GM21619 (cell line): ENCODE results near the gene TRAF7.
"Not testable (repeated sequence)": the region's sequence is repeated elsewhere in the genome, so short reads cannot be mapped to it uniquely, and the experiment has no call there.

ENCODE experiments used
- ATAC-seq: cut with Tn5 transposase; IDR thresholded peaks from one replicate; pipeline ENCODE4 v1.9.1; 2021; ENCODE audit not compliant: unreplicated experiment

The TRAF7 gene

GRCh38 chr16:2198283-2198682, 42.7 kb downstream of the TRAF7 start:
- ATAC-seq = no peak

DNA sequence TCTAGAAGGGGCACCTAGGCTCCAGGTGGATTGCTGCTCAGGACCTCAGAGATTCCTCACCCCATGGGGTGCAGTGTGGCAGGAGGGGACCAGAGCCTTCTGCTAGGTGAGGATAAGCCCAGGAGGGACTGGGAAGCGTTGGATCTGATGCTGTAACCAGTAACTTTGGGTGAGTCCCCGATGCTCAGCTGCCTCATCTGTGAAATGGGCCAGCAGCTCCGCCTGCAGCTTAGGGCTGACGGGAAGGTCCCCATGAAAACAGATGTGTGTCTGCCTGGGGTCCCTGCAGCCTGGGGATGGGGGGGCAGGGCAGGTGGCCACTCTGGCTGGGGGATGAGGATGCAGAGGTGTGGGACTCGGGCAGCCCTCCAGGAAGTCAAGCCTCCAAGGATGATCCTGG, 43.5 kb downstream of the TRAF7 start:
- ATAC-seq = no peak

DNA sequence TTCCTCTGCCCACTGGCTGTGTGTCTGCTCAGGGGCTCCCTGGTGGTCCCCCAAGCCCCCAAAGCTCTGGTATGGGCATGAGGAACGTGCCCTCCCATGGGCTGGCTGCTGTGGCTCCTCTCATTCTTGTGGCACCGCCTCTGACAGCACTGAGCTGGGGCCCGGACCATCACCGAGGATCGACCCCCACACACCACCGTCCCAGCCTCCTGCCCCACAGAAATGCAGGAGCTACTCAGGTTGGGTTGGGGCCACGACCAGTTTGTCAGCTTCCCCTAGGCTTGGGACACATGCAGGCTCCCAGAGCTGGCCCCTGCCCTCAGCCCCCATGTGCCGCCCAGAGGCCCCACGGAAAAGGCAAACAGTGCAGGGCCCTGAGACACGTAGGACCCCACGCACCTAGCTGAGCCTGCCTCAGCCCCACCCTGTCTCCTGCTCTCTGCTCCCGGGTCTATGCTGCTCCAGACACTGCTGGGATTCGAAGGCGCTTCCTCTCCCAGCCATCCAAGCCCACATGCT, 44.1 kb downstream of the TRAF7 start:
- ATAC-seq = no peak

DNA sequence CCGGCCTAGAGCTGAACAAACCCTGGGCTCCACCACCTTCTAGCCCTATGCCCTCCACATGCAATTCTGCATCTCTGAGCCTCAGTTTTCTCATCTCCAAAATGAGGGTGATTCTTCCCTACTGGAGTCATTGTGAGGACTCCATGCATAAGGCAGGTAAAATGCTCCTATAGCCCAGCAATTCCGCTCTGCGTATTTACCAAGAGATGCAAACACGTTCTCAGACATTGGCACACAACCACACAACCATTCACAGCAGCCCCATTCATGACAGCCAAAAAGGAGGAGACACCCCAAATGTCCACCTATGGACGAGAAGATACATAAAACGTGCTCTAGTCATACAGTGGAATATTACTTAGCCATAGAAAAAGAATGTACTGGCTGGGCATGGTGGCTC, 44.7 kb downstream of the TRAF7 start:
- no peak for ATAC-seq

DNA sequence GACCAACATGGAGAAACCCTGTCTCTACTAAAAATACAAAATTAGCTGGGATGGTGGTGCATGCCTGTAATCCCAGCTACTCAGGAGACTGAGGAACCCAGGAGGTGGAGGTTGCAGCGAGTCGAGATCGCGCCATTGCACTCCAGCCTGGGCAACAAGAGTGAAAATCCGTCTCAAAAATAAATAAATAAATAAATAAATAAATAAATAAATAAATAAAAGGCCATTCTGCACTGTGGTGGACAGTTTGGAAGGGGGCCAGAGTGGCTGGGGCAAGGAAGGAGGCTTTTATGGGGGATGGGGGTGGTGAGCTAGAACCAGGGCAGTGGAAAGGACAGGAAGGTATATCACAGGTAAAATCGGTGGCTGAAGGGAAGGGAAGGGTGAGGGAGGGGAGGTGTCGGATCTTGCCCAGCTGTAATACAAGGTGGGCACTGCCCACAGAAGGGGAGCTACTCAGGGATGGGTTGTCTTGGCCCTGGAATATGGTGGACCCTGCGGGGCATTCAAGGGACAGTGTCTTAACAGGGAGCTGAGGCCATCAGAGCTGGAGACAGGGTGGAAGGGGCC, 47.6 kb downstream of the TRAF7 start:
- not testable (repeated sequence) for ATAC-seq

DNA sequence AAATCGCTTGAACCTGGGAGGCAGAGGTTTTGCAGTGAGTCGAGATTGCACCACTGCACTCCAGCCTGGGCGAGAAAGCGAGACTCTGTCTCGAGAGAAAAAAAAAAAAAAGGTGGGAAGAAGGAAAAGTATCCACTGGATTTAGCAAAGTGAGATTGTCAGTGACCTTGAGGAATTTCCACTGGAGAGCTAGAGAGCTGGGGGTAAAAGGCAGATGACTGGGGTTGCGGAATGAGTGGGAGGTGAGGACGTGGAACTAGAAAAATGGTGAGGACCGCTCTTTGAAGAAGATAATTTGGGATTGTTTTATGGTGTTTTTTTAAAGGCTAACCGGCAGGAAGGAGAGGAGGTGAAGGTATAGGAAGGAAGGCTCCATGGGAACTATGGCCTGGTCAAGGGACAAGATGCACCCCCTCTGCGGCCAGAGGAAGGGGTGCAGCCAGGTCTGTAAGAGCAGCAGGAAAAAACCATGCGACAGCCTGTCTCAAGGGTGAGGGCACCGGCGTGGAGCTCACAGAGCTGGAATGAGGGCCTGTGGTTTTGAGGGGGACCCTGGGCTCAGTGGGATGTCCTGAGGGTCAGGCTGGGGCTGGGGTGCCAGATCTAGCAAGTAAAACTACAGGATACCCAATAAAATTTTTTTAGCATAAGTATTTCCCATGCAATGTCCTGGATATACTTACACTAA, 49.0 kb downstream of the TRAF7 start:
- no peak for ATAC-seq

- ATAC-seq = peak; percentile 54
Measured at GRCh38 chr16:2205104-2205966, 49.8 kb downstream of the TRAF7 start, which contains the start of gene MLST8. Gene MLST8, plus strand, starts transcription at chr16:2205454. Its CDS starts 632 bp downstream, at chr16:2206086.

DNA sequence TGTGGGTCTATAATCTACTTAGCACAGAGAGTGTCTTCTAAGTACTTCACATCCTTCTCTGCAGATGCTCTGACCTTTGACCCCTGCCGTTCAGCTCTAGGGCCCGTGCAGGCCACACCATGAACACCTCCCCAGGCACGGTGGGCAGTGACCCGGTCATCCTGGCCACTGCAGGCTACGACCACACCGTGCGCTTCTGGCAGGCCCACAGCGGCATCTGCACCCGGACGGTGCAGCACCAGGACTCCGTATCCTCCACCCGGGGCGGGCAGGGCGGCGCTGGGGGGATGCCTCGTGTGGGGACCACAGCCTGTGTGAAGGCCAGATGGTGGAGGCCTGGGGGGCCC, 50.4 kb downstream of the TRAF7 start:
- peak; percentile 27 for ATAC-seq

DNA sequence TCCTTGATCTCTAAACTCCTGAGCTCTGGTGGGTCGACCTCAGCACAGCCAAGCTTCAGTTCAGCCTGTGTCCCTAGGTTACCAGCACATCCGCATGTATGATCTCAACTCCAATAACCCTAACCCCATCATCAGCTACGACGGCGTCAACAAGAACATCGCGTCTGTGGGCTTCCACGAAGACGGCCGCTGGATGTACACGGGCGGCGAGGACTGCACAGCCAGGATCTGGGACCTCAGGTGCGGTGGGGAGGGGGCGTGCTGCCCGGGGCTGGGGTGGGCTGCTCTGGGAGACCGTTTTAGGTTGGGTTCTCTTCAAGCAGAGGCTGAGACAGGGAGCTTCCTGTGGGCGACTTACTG, 50.8 kb downstream of the TRAF7 start:
- no peak for ATAC-seq

- ATAC-seq = no peak
Measured at GRCh38 chr16:2206780-2207433, 51.3 kb downstream of the TRAF7 start.

DNA sequence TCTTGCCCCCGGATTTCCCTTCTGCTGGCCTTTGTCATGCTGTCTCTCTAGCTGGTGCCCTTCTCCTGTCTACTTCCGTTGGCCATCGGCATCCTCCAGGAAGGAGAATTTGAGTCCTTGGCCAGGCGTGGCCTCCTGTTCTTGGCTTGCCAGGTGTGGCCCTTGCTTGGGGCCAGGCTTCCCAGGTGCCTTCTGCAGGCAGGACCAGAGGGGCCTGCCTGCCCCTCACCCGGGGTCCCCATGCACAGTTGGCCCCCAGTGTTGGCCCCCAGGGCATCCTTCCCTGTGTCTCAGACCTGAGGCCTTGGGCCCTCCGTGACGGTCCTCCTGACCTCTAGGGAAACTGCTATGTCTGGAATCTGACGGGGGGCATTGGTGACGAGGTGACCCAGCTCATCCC, 52.3 kb downstream of the TRAF7 start:
- no peak for ATAC-seq

GRCh38 chr16:2208308-2208707, 52.7 kb downstream of the TRAF7 start:
- no peak for ATAC-seq

DNA sequence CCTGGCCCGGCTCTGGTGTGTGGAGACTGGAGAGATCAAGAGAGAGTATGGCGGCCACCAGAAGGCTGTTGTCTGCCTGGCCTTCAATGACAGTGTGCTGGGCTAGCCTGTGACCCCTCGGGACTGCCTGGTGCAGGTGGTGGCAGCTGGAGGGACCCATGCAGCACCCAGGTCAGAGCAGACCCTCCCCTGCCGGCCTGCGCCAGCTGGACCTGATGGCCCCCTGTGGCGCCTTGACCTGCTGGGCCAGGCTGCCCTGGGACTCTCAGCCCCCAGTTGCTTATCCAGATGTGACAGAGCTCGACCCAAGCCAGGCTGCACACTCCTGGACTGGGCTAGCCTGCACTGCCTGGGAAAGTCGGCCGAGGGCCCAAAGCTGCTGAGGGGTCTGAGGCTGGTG, 53.2 kb downstream of the TRAF7 start:
- no peak for ATAC-seq

- no peak for ATAC-seq
Measured at GRCh38 chr16:2209258-2210008, 53.9 kb downstream of the TRAF7 start.

GRCh38 chr16:2210009-2210332, 54.4 kb downstream of the TRAF7 start:
- ATAC-seq = no peak

GRCh38 chr16:2210386-2211365, 55.1 kb downstream of the TRAF7 start, which contains the start of gene BRICD5:
Gene BRICD5, minus strand, starts transcription at chr16:2210863. Its CDS starts 30 bp downstream, at chr16:2210833.
- ATAC-seq = no peak

GRCh38 chr16:2211923-2212347, 56.4 kb downstream of the TRAF7 start:
- ATAC-seq = no peak

DNA sequence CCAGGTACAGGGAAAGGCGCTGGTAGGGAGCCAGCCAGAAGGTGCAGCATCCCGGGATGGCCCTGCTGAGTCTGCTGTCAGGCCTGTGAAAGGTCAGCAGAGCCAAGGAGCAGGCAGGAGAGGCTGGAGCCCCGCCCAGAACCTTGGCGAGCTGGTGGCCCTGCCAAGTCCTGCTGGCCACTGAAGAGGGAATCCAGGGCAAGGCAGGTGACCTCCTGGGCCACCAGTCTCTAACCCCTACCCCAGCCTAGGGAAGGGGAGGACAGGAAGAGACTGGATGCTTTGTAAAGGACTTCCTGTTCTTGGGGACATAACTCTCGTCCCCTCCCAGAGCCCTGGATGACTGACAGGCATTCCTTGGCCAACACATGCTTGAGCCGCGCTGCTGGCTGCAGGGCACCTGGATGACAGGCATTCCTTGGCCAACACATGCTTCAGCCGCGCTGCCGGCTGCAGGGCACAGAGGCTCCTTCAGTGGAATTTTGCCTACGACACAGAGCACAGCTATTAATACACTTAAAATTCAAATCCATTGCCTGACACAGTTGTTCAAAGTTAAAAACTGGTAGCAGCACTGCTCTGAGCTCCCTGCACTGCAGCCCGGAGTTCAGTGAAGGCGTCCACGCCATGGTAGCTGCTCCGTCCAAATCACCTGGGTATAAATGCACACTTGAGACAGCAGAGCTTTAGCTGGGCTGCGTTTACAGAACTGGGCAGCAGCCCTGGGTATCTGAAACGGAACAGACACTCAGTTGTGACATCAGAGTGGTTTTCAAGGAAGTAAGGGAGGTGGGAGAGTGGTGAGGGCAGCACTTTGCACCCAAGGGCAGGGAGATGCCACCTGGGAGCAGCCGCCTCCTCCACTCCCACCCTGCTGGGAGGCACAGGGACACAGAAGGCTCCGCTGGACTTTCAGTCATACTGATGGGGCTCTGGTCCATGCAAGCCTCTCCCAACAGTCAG, 57.1 kb downstream of the TRAF7 start:
- ATAC-seq = no peak
